ENCODE measurements around the gene PHF19. TPM values are rescaled to one million over a fixed set of nuclear protein-coding genes. Genes with fewer than 3 reads are reported as not detected.

PHF19 gene
- total and polyA plus RNA-seq, 2 experiments from 2014 or later: 16.8 to 31.0 TPM

DNA sequence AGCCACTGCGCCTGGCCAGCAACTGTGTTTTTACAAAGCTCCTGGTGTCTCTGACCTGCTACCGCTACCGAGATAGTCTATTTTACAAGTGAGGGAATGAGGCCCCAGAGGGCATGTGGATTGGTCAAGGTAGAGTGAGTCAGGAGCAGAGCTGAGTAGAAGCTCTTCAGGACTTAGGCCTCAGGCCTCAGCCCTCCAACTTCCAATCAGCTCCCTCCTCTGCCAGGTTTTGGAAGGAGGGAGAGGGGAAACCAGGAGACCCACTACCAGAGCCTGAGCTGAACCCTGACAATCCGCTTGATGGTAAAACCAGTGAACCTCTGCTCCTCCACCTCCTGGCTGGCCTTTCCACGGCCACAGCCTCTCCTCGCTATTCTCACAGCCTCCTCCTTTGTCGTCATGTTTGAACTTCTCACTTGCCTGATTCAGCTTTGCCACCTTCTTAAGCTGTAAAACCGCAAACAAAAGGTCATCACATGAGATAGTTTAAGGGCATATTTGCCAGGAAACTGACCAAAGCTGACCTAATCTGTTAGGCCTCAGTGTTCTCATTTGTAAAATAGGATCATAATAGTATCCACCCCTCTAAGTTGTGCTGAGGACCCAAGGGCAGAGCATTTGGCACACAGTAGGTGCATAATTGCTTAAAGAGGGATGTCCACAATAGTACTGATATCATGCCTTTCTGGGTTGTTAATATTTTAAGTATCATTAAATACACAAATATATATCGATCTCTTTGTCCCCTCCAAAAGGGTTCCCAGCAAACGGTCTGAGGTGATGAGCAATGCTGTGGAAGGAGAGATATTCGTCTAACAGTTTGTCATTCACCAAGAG, 47.9 kb upstream of the PHF19 start (continued):
- TF ChIP-seq POLR2AphosphoS5 (IDR thresholded peaks at IDR 0.05; ENCODE audit: low read depth) (no peak), STAT1 (IDR thresholded peaks at IDR 0.05; ENCODE audit: unreplicated experiment) (no peak), ZNF114 (CRISPR knock-in tag; IDR thresholded peaks at IDR 0.05) (no peak), ZNF331 (CRISPR knock-in tag; IDR thresholded peaks at IDR 0.05; ENCODE audit: low read depth) (no peak), EZH2 (IDR thresholded peaks at IDR 0.05; ENCODE audit: low read depth, unreplicated experiment) (no peak), CREB1 (CRISPR knock-in tag; IDR thresholded peaks at IDR 0.05; ENCODE audit: low read depth) (no peak)
- TF ChIP-seq, protein P1, sequence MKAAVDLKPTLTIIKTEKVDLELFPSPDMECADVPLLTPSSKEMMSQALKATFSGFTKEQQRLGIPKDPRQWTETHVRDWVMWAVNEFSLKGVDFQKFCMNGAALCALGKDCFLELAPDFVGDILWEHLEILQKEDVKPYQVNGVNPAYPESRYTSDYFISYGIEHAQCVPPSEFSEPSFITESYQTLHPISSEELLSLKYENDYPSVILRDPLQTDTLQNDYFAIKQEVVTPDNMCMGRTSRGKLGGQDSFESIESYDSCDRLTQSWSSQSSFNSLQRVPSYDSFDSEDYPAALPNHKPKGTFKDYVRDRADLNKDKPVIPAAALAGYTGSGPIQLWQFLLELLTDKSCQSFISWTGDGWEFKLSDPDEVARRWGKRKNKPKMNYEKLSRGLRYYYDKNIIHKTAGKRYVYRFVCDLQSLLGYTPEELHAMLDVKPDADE (IDR thresholded peaks at IDR 0.05): no peak

DNA sequence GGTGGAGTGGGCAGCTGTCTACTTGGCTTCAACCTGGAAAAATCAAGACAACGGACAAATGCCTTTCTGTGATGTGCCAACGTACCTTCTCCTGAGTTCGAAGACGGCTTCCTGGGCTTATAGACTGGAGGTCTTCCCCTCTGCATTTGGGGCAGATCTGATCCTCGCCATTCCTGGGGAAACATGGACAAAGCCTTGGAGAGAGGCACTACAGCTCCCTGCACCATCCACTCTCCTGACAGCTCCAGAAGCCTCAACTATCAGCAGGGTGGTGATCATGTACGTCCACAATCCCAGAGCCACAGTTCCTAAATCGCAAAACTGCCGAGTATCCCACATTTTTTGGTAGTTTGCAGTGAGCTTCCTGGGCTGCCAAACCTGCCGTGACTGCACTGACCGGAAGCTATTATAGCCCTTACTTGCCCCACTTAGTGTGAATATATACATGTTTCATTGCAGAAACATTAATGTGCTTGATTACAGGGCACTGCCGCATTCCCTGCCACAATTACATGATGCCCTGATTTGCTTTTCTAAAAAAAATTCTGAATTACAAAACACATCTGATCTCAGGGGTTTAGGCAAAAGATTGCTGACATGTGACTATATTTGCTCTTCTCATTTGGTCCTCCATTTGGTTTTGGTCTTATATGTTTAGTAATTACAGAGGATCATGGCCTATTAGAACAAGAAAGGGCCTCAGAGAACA, 46.8 kb upstream of the PHF19 start:
- H3K4me1 Mint-ChIP-seq: peaks cover 59% of the 10 kb centered on the region
- H3K27me3 Mint-ChIP-seq (ENCODE audit: insufficient read depth, low read depth, poor library complexity): peaks cover 24% of the 10 kb centered on the region
- DNase-seq (ENCODE audit: low spot score): no peak
- Histone ChIP-seq H3K4me2 (no peak overlapping the region), H3K27me3 (ENCODE audit: insufficient read depth) (peaks cover 15% of the 10 kb centered on the region; the same call in 1 of the 2 replicates), H3K9me2 (ENCODE audit: insufficient read depth) (no peaks in the 10 kb centered on the region), H2AFZ (no peak overlapping the region), H3K4me1 (ENCODE audit: insufficient read depth) (peaks cover 60% of the 10 kb centered on the region), H3K27ac (ENCODE audit: low read depth) (no peak overlapping the region), H3K79me2 (replicated peaks; ENCODE audit: insufficient read depth) (no peaks in the 10 kb centered on the region), H3F3A (replicated peaks; ENCODE audit: low read depth) (peaks cover 6% of the 10 kb centered on the region; the same call in 1 of the 2 replicates), H4K20me1 (replicated peaks; ENCODE audit: insufficient read depth) (no peaks in the 10 kb centered on the region), H3K4me3 (no peak overlapping the region), H3K36me3 (ENCODE audit: insufficient read depth) (no peaks in the 10 kb centered on the region)
- H3K4me3 Mint-ChIP-seq: no peak overlapping the region
- no peak for ATAC-seq
- no peaks in the 10 kb centered on the region for H3K9me3 Mint-ChIP-seq
- no peak overlapping the region for H3K27ac Mint-ChIP-seq
- no peaks in the 10 kb centered on the region for H3K36me3 Mint-ChIP-seq (ENCODE audit: low read depth)
- TF ChIP-seq STAT1 (IDR thresholded peaks at IDR 0.05; ENCODE audit: unreplicated experiment): no peak
- TF ChIP-seq CTCF (conservative IDR thresholded peaks at IDR 0.05; ENCODE audit: low read depth in 2 of 2): no peak
- TF ChIP-seq ZNF114 (CRISPR knock-in tag; IDR thresholded peaks at IDR 0.05): no peak
- TF ChIP-seq POLR2AphosphoS5 (IDR thresholded peaks at IDR 0.05; ENCODE audit: low read depth): no peak
- no peak for TF ChIP-seq ZNF331 (CRISPR knock-in tag; IDR thresholded peaks at IDR 0.05; ENCODE audit: low read depth)
- TF ChIP-seq EZH2phosphoT487 (IDR thresholded peaks at IDR 0.05; ENCODE audit: unreplicated experiment): no peak
- TF ChIP-seq EZH2 (IDR thresholded peaks at IDR 0.05; ENCODE audit: low read depth, unreplicated experiment): no peak
- TF ChIP-seq, protein P2, sequence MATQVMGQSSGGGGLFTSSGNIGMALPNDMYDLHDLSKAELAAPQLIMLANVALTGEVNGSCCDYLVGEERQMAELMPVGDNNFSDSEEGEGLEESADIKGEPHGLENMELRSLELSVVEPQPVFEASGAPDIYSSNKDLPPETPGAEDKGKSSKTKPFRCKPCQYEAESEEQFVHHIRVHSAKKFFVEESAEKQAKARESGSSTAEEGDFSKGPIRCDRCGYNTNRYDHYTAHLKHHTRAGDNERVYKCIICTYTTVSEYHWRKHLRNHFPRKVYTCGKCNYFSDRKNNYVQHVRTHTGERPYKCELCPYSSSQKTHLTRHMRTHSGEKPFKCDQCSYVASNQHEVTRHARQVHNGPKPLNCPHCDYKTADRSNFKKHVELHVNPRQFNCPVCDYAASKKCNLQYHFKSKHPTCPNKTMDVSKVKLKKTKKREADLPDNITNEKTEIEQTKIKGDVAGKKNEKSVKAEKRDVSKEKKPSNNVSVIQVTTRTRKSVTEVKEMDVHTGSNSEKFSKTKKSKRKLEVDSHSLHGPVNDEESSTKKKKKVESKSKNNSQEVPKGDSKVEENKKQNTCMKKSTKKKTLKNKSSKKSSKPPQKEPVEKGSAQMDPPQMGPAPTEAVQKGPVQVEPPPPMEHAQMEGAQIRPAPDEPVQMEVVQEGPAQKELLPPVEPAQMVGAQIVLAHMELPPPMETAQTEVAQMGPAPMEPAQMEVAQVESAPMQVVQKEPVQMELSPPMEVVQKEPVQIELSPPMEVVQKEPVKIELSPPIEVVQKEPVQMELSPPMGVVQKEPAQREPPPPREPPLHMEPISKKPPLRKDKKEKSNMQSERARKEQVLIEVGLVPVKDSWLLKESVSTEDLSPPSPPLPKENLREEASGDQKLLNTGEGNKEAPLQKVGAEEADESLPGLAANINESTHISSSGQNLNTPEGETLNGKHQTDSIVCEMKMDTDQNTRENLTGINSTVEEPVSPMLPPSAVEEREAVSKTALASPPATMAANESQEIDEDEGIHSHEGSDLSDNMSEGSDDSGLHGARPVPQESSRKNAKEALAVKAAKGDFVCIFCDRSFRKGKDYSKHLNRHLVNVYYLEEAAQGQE (IDR thresholded peaks at IDR 0.05; ENCODE audit: unreplicated experiment): no peak
- no peak for TF ChIP-seq CREB1 (CRISPR knock-in tag; IDR thresholded peaks at IDR 0.05; ENCODE audit: low read depth)
- no peak for TF ChIP-seq JUNB (IDR thresholded peaks at IDR 0.05; ENCODE audit: unreplicated experiment)
- TF ChIP-seq, protein P1 (IDR thresholded peaks at IDR 0.05): no peak

Measured in GM23338 (cell line).